ENCODE results near the gene BCL2L1. TPM values are rescaled to one million over a fixed set of nuclear protein-coding genes. Genes with fewer than 3 reads are reported as not detected.

The BCL2L1 gene
- total and polyA plus RNA-seq, 2 experiments from 2014 or later = 56.3 to 83.8 TPM

DNA sequence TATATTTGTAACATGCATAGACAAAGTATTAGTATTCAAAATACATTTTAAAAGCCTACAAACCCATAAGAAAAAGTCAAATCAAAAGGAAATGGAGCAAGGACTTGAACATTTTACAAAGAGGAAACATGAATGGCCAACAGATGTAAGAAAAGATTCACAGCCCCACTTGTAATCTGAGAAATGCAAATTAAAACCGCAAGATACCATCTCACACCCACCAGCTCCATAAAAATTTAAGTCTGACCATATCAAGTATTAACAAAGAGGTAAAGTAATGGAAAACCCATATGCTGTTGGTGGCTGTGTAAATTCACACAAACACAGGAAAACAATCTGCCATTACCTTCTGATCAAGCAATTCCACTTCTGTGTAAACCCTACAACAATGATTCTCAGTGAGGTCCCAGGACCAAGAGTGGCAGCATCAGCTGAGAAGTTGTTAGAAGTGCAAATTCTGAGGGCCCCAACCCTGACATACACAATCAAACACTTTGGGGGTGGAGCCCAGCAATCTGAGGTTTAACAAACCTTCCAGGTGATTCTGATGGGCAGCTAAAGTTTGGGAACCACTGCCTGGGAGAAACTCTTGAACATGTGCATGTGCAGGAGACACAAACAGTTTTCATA, 30.9 kb downstream of the BCL2L1 start:
- in situ Hi-C loops (cut with MboI) = no loop called here
- peak overlapping the region; percentile 28; the same call in 1 of the 2 replicates for H3K4me3 ChIP-seq
- no peak overlapping the region for H2AFZ ChIP-seq
- H3K36me3 ChIP-seq (ENCODE audit: low read depth) = 0 out of 2 replicates have a peak, but pooled peaks cover 5% of the 10 kb centered on the region
- no peaks in the 10 kb centered on the region for H3K9me3 ChIP-seq (ENCODE audit: low read depth)
- peaks cover 28% of the 10 kb centered on the region for H3F3A ChIP-seq (ENCODE audit: insufficient read depth)
- H3K4me2 ChIP-seq (ENCODE audit: unreplicated experiment) = peak overlapping the region; percentile 77
- H3K27me3 ChIP-seq (replicated peaks; ENCODE audit: insufficient read depth) = no peaks in the 10 kb centered on the region
- peak; percentile 59 for DNase-seq
- TF ChIP-seq EZH2 (IDR thresholded peaks at IDR 0.05; ENCODE audit: insufficient read depth, poor library complexity, severe bottlenecking) = no peak
- no peak for TF ChIP-seq EZH2phosphoT487 (IDR thresholded peaks at IDR 0.05; ENCODE audit: insufficient read depth, low read depth)
- H3K9me2 ChIP-seq (ENCODE audit: insufficient read depth) = no peaks in the 10 kb centered on the region
- WGBS, 2 experiments (ENCODE audit: low coverage in 1 of 2, low lambda C conversion rate in 2 of 2, missing lambda C conversion rate in 2 of 2) = 0 to 6% methylated on average over 1 of the region's 1 CpG
- H3K79me2 ChIP-seq (ENCODE audit: insufficient read depth) = peaks cover 88% of the 10 kb centered on the region
- H3K9ac ChIP-seq = no peak overlapping the region
- H3K27ac ChIP-seq = peak overlapping the region; percentile 50
- H4K20me1 ChIP-seq (ENCODE audit: insufficient read depth) = no peaks in the 10 kb centered on the region
- peaks cover 47% of the 10 kb centered on the region for H3K4me1 ChIP-seq (ENCODE audit: insufficient read depth)

DNA sequence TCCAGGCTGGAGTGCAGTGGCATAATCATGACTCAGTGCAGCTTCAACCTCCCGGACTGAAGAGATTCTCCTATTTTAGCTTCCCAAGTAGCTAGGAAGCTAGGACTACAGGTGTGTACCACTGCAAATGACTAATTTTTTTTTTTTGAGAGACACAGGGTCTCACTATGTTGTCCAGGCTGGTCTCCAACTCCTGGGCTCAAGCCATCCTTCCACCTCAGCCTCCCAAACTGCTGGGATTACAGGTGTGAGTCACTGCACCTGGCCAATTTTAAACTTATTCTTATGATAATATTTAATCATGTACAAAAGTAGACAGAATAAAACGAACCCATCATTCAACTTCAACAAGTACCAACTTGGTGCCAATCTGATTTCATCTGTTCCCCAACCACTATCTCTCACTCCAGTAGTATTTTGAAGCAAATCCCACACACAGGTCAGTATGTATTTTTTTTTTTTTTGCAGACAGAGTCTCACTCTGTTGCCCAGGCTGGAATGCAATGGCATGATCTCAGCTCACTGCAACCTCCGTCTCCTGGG, 32.5 kb downstream of the BCL2L1 start:
- Histone ChIP-seq H4K20me1 (ENCODE audit: insufficient read depth) (no peaks in the 10 kb centered on the region), H2AFZ (no peak overlapping the region), H3K9me3 (ENCODE audit: low read depth) (no peaks in the 10 kb centered on the region), H3K9me2 (ENCODE audit: insufficient read depth) (no peaks in the 10 kb centered on the region), H3K4me3 (no peak overlapping the region), H3K27me3 (replicated peaks; ENCODE audit: insufficient read depth) (no peaks in the 10 kb centered on the region), H3F3A (ENCODE audit: insufficient read depth) (peaks cover 12% of the 10 kb centered on the region; the same call in 1 of the 2 replicates), H3K4me2 (ENCODE audit: unreplicated experiment) (no peak overlapping the region), H3K79me2 (ENCODE audit: insufficient read depth) (peaks cover 89% of the 10 kb centered on the region), H3K4me1 (ENCODE audit: insufficient read depth) (peaks cover 32% of the 10 kb centered on the region), H3K36me3 (ENCODE audit: low read depth) (0 out of 2 replicates have a peak, but pooled peaks cover 14% of the 10 kb centered on the region), H3K9ac (no peak overlapping the region), H3K27ac (no peak overlapping the region)
- no peak for TF ChIP-seq EZH2phosphoT487 (IDR thresholded peaks at IDR 0.05; ENCODE audit: insufficient read depth, low read depth)
- in situ Hi-C loops (cut with MboI) = no loop called here
- no peak for DNase-seq
- WGBS, 2 experiments (ENCODE audit: low coverage in 1 of 2, low lambda C conversion rate in 2 of 2, missing lambda C conversion rate in 2 of 2) = 79 to 84% methylated on average over 3 of the region's 3 CpGs

DNA sequence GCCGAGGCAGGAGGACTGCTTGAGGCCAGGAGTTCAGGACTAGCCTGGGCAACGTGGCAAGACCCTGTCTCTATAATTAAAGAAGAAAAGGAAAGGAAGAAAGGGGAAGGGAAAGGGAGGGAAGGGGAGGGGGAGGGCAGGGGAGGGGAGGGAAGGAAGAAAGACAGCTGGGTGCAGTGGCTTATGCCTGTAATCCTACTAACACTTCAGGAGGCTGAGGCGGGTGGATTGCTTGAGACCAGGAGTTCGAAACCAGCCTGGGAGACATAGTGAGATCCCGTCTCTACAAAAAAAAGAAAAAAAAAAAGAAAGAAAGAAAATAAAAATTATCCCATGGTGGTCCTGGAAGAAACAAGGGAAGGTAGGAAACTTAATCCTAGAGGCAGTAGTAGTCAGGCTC, 33.5 kb downstream of the BCL2L1 start:
- Histone ChIP-seq H3K4me3 (no peak overlapping the region), H3K9me3 (ENCODE audit: low read depth) (no peaks in the 10 kb centered on the region), H3K9me2 (ENCODE audit: insufficient read depth) (no peaks in the 10 kb centered on the region), H2AFZ (no peak overlapping the region), H3K79me2 (ENCODE audit: insufficient read depth) (peaks cover 89% of the 10 kb centered on the region), H3K27me3 (replicated peaks; ENCODE audit: insufficient read depth) (no peaks in the 10 kb centered on the region), H3K4me1 (ENCODE audit: insufficient read depth) (peaks cover 22% of the 10 kb centered on the region), H3K36me3 (ENCODE audit: low read depth) (0 out of 2 replicates have a peak, but pooled peaks cover 14% of the 10 kb centered on the region), H4K20me1 (ENCODE audit: insufficient read depth) (no peaks in the 10 kb centered on the region), H3K9ac (no peak overlapping the region), H3F3A (ENCODE audit: insufficient read depth) (peaks cover 12% of the 10 kb centered on the region; the same call in 1 of the 2 replicates), H3K27ac (no peak overlapping the region), H3K4me2 (ENCODE audit: unreplicated experiment) (no peak overlapping the region)
- in situ Hi-C loops (cut with MboI) = no loop called here
- no peak for TF ChIP-seq EZH2phosphoT487 (IDR thresholded peaks at IDR 0.05; ENCODE audit: insufficient read depth, low read depth)
- TF ChIP-seq EZH2 (IDR thresholded peaks at IDR 0.05; ENCODE audit: insufficient read depth, poor library complexity, severe bottlenecking) = no peak
- WGBS, 2 experiments (ENCODE audit: low coverage in 1 of 2, low lambda C conversion rate in 2 of 2, missing lambda C conversion rate in 2 of 2) = 95 to 99% methylated on average over 2 to 5 of the region's 5 CpGs
- no peak for DNase-seq

DNA sequence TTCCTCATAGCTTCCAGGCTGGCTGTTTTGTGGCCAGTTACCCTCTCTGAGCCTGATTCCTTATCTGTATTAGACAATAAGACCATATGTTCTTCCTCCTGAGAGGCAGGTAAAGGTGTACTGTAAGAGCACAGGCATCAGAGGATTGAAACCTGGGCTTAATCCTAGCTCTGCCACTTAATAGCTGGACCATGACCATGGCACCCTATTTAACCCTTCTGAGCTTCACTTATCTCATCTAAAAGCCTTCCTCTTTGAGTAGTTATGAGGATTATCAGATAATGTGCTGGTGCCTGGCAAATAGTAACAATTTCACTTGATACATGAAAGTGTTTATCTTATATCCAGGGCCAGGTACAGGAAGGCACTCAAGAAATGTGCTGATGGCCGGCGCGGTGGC, 34.9 kb downstream of the BCL2L1 start:
- DNase-seq = no peak
- Histone ChIP-seq H3K27me3 (replicated peaks; ENCODE audit: insufficient read depth) (no peaks in the 10 kb centered on the region), H3K27ac (no peak overlapping the region), H3K9me3 (ENCODE audit: low read depth) (no peaks in the 10 kb centered on the region), H3K4me1 (ENCODE audit: insufficient read depth) (peaks cover 22% of the 10 kb centered on the region), H3K79me2 (ENCODE audit: insufficient read depth) (peaks cover 91% of the 10 kb centered on the region), H3K4me2 (ENCODE audit: unreplicated experiment) (no peak overlapping the region), H3K9me2 (ENCODE audit: insufficient read depth) (no peaks in the 10 kb centered on the region), H2AFZ (no peak overlapping the region), H4K20me1 (ENCODE audit: insufficient read depth) (no peaks in the 10 kb centered on the region), H3K36me3 (ENCODE audit: low read depth) (0 out of 2 replicates have a peak, but pooled peaks cover 14% of the 10 kb centered on the region), H3K9ac (no peak overlapping the region), H3K4me3 (no peak overlapping the region), H3F3A (ENCODE audit: insufficient read depth) (peaks cover 12% of the 10 kb centered on the region; the same call in 1 of the 2 replicates)
- in situ Hi-C loops (cut with MboI) = no loop called here
- no peak for TF ChIP-seq EZH2phosphoT487 (IDR thresholded peaks at IDR 0.05; ENCODE audit: insufficient read depth, low read depth)
- no peak for TF ChIP-seq EZH2 (IDR thresholded peaks at IDR 0.05; ENCODE audit: insufficient read depth, poor library complexity, severe bottlenecking)
- WGBS, 2 experiments (ENCODE audit: low coverage in 1 of 2, low lambda C conversion rate in 2 of 2, missing lambda C conversion rate in 2 of 2) = 96 to 100% methylated on average over 3 of the region's 3 CpGs
